DOHH2 (cell line): ENCODE measurements around the gene SKAP1.
"Not testable (repeated sequence)": the region's sequence is repeated elsewhere in the genome, so short reads cannot be mapped to it uniquely, and the experiment has no call there.

Experiments
- H3F3A ChIP-seq: fragments of 200-600 bp; sonication (generic), shearing (Covaris generic); 2 replicates; pipeline ENCODE4 v1.6.0; 2016; ENCODE audit warnings: antibody characterized with exemption, mild to moderate bottlenecking; ENCODE audit not compliant: control insufficient read depth, insufficient read depth
- H3K27ac ChIP-seq: fragments of 200-600 bp; sonication (generic); 2 replicates; pipeline ENCODE4 v1.5.1; 2014; ENCODE audit warnings: low read depth, mild to moderate bottlenecking, low read length, moderate library complexity
- H3K27me3 ChIP-seq: fragments of 200-600 bp; sonication (generic); 2 replicates; pipeline ENCODE4 v1.6.1; 2014; ENCODE audit warnings: mild to moderate bottlenecking, low read length, mixed read lengths; ENCODE audit not compliant: control insufficient read depth
- H3K36me3 ChIP-seq: fragments of 200-600 bp; sonication (generic); 2 replicates; pipeline ENCODE4 v1.6.1; 2014; ENCODE audit warnings: mild to moderate bottlenecking, low read length, moderate library complexity, mixed read lengths; ENCODE audit not compliant: control insufficient read depth
- H3K4me1 ChIP-seq: fragments of 200-600 bp; sonication (generic); 2 replicates; pipeline ENCODE4 v1.6.1; 2014; ENCODE audit warnings: mild to moderate bottlenecking, low read length, mixed read lengths; ENCODE audit not compliant: control insufficient read depth
- H3K4me2 ChIP-seq: fragments of 200-600 bp; sonication (generic); 2 replicates; pipeline ENCODE4 v1.6.0; 2014; ENCODE audit warnings: mild to moderate bottlenecking, low read length, moderate library complexity
- H3K4me3 ChIP-seq: fragments of 200-600 bp; sonication (generic); 2 replicates; pipeline ENCODE4 v1.5.1; 2014; ENCODE audit warnings: mild to moderate bottlenecking, low read length, mixed read lengths
- H3K79me2 ChIP-seq: fragments of 200-600 bp; sonication (generic); 2 replicates; pipeline ENCODE4 v1.6.1; 2014; ENCODE audit warnings: mild to moderate bottlenecking, low read length, mixed read lengths; ENCODE audit not compliant: control insufficient read depth
- H3K9me2 ChIP-seq: fragments of 200-600 bp; sonication (generic); replicated peaks from 2 replicates; pipeline ENCODE4 v1.6.1; 2014; ENCODE audit warnings: mild to moderate bottlenecking, low read length, mixed read lengths; ENCODE audit not compliant: control insufficient read depth
- H3K9me3 ChIP-seq: fragments of 200-600 bp; sonication (generic); 2 replicates; pipeline ENCODE4 v1.6.1; 2014; ENCODE audit warnings: antibody characterized with exemption, low read length, mixed read lengths; ENCODE audit not compliant: control insufficient read depth, insufficient read depth
- H4K20me1 ChIP-seq: fragments of 200-600 bp; sonication (generic); 2 replicates; pipeline ENCODE4 v1.6.0; 2014; ENCODE audit warnings: low read depth, mild to moderate bottlenecking, antibody characterized with exemption, low read length, moderate library complexity; ENCODE audit not compliant: control insufficient read depth, insufficient read depth
- EZH2phosphoT487 ChIP-seq: fragments of 200-600 bp; sonication (generic); IDR thresholded peaks from 2 replicates; pipeline ENCODE4 v1.6.1; 2017; ENCODE audit warnings: borderline replicate concordance, mild to moderate bottlenecking, antibody characterized with exemption, low read length, moderate library complexity, mixed read lengths
- TF ChIP-seq, protein P1 (sequence below): fragments of 200-600 bp; sonication (generic); IDR thresholded peaks from one replicate; pipeline ENCODE4 v1.5.1; 2014; ENCODE audit warnings: antibody characterized with exemption, mild to moderate bottlenecking, low read depth, low read length; ENCODE audit not compliant: poor library complexity, severe bottlenecking

The SKAP1 gene

DNA sequence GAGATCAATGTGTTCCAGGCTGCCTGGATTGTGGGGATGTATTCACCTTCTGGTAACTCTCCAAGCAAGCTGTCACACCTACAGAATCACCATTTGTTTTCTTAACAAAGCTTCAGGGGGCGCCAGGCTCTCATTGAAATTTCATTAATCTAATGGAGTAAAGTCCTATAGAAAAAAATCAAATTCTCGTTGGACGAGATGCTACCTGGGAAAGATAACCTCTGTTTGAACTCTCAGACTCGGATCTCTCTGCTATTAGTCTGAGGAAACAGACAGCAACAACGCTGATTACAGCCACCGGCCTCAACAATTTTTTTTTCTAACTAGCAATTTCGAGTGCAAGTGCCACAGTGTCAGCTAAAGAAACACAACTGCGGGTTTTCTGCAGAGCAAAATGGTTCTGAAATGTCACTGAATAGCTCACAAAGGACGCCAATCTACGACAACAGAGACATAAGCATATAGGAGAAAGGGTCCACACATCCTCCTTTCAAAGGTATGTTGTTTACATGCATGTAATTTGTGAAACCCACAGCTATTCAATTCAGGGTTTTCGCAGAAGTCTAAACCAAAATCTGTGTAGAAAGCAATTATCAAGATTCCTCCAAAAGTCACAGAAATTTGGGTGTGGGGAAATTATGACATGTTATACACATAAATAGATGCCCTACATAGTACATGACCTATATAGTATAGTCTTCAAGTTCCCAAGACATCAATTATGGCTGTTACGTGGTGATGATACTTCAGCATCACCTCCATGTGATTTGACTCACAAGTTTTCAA lies 135.8 kb downstream of the SKAP1 start:
- H3K4me3 ChIP-seq = no peak overlapping the region
- no peak overlapping the region for H3K4me2 ChIP-seq
- no peaks in the 10 kb centered on the region for H3K79me2 ChIP-seq
- H3K36me3 ChIP-seq = no peaks in the 10 kb centered on the region
- TF ChIP-seq EZH2phosphoT487 = no peak
- TF ChIP-seq, protein P1, sequence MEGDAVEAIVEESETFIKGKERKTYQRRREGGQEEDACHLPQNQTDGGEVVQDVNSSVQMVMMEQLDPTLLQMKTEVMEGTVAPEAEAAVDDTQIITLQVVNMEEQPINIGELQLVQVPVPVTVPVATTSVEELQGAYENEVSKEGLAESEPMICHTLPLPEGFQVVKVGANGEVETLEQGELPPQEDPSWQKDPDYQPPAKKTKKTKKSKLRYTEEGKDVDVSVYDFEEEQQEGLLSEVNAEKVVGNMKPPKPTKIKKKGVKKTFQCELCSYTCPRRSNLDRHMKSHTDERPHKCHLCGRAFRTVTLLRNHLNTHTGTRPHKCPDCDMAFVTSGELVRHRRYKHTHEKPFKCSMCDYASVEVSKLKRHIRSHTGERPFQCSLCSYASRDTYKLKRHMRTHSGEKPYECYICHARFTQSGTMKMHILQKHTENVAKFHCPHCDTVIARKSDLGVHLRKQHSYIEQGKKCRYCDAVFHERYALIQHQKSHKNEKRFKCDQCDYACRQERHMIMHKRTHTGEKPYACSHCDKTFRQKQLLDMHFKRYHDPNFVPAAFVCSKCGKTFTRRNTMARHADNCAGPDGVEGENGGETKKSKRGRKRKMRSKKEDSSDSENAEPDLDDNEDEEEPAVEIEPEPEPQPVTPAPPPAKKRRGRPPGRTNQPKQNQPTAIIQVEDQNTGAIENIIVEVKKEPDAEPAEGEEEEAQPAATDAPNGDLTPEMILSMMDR = no peak
- no peak overlapping the region for H3K27ac ChIP-seq
- H3K4me1 ChIP-seq = peaks cover 14% of the 10 kb centered on the region
- peaks cover 11% of the 10 kb centered on the region; the same call in 1 of the 2 replicates for H3K27me3 ChIP-seq
- no peaks in the 10 kb centered on the region for H4K20me1 ChIP-seq
- H3K9me2 ChIP-seq = no peaks in the 10 kb centered on the region
- no peaks in the 10 kb centered on the region for H3F3A ChIP-seq
- H3K9me3 ChIP-seq = no peaks in the 10 kb centered on the region

DNA sequence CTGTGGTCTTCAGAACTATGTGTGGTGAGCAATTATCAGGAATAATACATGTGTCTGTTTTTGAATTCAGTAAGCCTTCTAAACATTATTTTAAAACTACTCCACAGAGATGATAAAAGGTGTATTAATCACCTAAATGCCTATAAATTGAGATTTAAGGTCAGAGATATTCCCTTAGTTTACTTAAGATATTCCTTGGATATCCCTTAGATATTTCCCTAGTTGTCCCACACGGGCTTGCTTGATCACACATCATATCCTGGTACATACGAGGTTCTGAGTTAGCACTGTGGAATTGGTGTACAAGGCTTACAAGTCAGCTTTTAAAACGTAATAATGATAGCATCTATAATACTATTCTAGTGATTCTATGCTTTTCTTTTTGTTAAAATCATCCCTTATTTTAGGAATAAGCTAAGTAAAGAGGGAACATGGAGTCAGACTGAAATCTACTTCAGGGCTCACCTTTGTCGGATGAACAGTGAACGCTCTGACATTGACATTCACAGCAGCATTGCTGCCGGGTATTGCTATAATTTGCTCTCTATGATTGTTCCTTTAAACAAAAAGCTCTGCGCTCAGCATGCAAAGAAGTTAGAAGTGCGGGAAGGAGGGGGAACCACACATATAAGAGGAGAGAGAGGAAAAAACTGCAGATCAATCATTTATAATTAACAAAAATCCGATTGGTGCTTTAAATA lies 136.5 kb downstream of the SKAP1 start:
- Histone ChIP-seq H3K4me2 (no peak overlapping the region), H3K27me3 (peaks cover 8% of the 10 kb centered on the region; the same call in 1 of the 2 replicates), H3F3A (no peaks in the 10 kb centered on the region), H3K9me2 (no peaks in the 10 kb centered on the region), H3K4me3 (no peak overlapping the region), H3K36me3 (no peaks in the 10 kb centered on the region), H3K4me1 (peaks cover 14% of the 10 kb centered on the region), H3K9me3 (no peaks in the 10 kb centered on the region), H4K20me1 (no peaks in the 10 kb centered on the region), H3K27ac (no peak overlapping the region), H3K79me2 (no peaks in the 10 kb centered on the region)
- TF ChIP-seq, protein P1 = no peak
- no peak for TF ChIP-seq EZH2phosphoT487

DNA sequence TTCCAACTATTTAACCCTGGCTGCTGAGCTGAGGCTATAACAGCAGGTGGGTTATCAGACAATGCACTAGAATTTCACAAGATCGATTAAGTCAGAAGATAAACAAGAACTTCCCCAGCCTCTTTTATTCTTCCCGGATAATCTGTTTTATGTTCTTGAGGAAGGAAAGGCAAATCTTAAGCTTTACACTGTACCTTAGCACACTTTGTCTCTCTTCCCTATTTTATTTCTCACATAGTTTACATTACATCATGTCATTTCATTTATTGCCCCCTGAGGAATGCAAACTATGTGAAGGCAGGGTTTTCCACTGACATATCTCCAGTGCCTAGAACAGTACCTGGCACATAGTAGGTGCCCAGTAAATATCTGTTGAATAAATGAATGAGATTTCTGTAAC lies 139.6 kb downstream of the SKAP1 start:
- Histone ChIP-seq H3K4me3 (no peak overlapping the region), H3K4me1 (peaks cover 8% of the 10 kb centered on the region), H3K27ac (no peak overlapping the region), H3K79me2 (no peaks in the 10 kb centered on the region), H3K4me2 (no peak overlapping the region), H3K9me2 (no peaks in the 10 kb centered on the region), H4K20me1 (no peaks in the 10 kb centered on the region), H3K36me3 (no peaks in the 10 kb centered on the region), H3K9me3 (no peaks in the 10 kb centered on the region), H3K27me3 (peaks cover 11% of the 10 kb centered on the region; the same call in 1 of the 2 replicates), H3F3A (no peaks in the 10 kb centered on the region)
- TF ChIP-seq, protein P1 = no peak
- TF ChIP-seq EZH2phosphoT487 = no peak

DNA sequence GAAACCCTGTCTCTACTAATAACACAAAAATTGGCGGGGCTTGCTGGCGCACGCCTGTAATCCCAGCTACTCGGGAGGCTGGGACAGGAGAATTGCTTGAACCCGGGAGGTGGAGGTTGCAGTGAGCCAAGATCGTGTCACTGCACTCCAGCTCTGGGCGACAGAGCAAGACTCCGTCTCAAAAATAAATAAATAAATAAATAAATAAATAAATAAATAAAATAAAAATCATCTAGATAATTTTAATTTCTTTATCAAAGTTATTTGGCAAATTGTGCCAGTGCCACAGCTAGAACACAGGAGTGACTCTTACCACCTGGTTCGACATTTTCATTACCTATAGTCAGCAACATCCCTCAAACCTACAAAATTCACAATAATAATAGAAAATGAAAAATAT lies 143.1 kb downstream of the SKAP1 start:
- H3K27me3 ChIP-seq = peaks cover 16% of the 10 kb centered on the region; the same call in 1 of the 2 replicates
- H3K4me3 ChIP-seq, H3K9me3 ChIP-seq, H3F3A ChIP-seq, H3K79me2 ChIP-seq, H3K9me2 ChIP-seq, H3K4me1 ChIP-seq, H3K36me3 ChIP-seq, H3K27ac ChIP-seq, H3K4me2 ChIP-seq, H4K20me1 ChIP-seq: not testable (repeated sequence)
